ENCODE measurements around the gene BIRC7. TPM values are rescaled to one million over a fixed set of nuclear protein-coding genes. Genes with fewer than 3 reads are reported as not detected.
"Not testable (repeated sequence)": the region's sequence is repeated elsewhere in the genome, so short reads cannot be mapped to it uniquely, and the experiment has no call there.

BIRC7 gene
- total and polyA plus RNA-seq, 8 donors, result 0.09 TPM; not detected in 7

- no peak for ATAC-seq
- intact Hi-C loops (cut with DNase I), result no loop called here
- Histone ChIP-seq H3K27me3 (peaks cover 0 to 16% (median 0%) of the 10 kb centered on the region in 4 donors), H3K9me3 (no peaks in the 10 kb centered on the region), H3K27ac (no peak overlapping the region), H3K36me3 (no peaks in the 10 kb centered on the region), H3K4me1 (no peaks in the 10 kb centered on the region), H3K4me3 (no peak overlapping the region)
- FAIRE-seq, result no peak
- DNase-seq, result no peak
- no peak for TF ChIP-seq CTCF (IDR thresholded peaks at IDR 0.05)
- 41 to 53% methylated on average over 23 to 24 of the region's 24 CpGs for WGBS, 2 donors
Measured at GRCh38 chr20:63247671-63248228, 12.0 kb downstream of the BIRC7 start.

- intact Hi-C loops (cut with DNase I), result no loop called here
- DNase-seq, result no peak
- ATAC-seq, result no peak
Measured at GRCh38 chr20:63248835-63249591, 13.3 kb downstream of the BIRC7 start.

GRCh38 chr20:63249891-63250290 is 14.2 kb downstream of the BIRC7 start:
- no peak for ATAC-seq
- intact Hi-C loops (cut with DNase I), result no loop called here
- peaks cover 0 to 26% (median 5%) of the 10 kb centered on the region in 4 donors for H3K27me3 ChIP-seq
- no peak for TF ChIP-seq CTCF (IDR thresholded peaks at IDR 0.05)
- FAIRE-seq, result no peak
- no peaks in the 10 kb centered on the region for H3K9me3 ChIP-seq
- WGBS, 2 donors, result 77 to 90% methylated on average over 15 of the region's 15 CpGs
- H3K27ac ChIP-seq, result no peak overlapping the region
- DNase-seq, result no peak
- H3K4me1 ChIP-seq, result peaks cover 0 to 8% (median 0%) of the 10 kb centered on the region in 3 donors
- no peaks in the 10 kb centered on the region for H3K36me3 ChIP-seq
- no peak overlapping the region for H3K4me3 ChIP-seq

More at GRCh38 chr20:63248835-63249591, 13.3 kb downstream of the BIRC7 start:
- Histone ChIP-seq H3K27me3 (peaks cover 0 to 21% (median 3%) of the 10 kb centered on the region in 4 donors), H3K36me3 (no peaks in the 10 kb centered on the region), H3K4me3 (no peak overlapping the region), H3K27ac (no peak overlapping the region), H3K4me1 (peaks cover 0 to 8% (median 0%) of the 10 kb centered on the region in 3 donors), H3K9me3 (no peaks in the 10 kb centered on the region)
- WGBS, 2 donors, result 50 to 56% methylated on average over 25 of the region's 25 CpGs
- FAIRE-seq, result no peak
- TF ChIP-seq CTCF (IDR thresholded peaks at IDR 0.05), result no peak

- H3K4me1 ChIP-seq; intact Hi-C loops (cut with DNase I); FAIRE-seq; H3K27ac ChIP-seq; H3K36me3 ChIP-seq; DNase-seq; H3K9me3 ChIP-seq; ATAC-seq; H3K4me3 ChIP-seq: not testable (repeated sequence)
- 25% methylated on average over 11 to 12 of the region's 14 CpGs for WGBS, 2 donors
- H3K27me3 ChIP-seq, result peaks cover 0 to 29% (median 10%) of the 10 kb centered on the region in 4 donors
Measured at GRCh38 chr20:63251350-63251749, 15.6 kb downstream of the BIRC7 start.

GRCh38 chr20:63252284-63252711 is 16.6 kb downstream of the BIRC7 start:
- Histone ChIP-seq H3K27me3 (peaks cover 0 to 29% (median 10%) of the 10 kb centered on the region in 4 donors), H3K36me3 (no peaks in the 10 kb centered on the region), H3K27ac (no peak overlapping the region), H3K9me3 (no peaks in the 10 kb centered on the region), H3K4me1 (peaks cover 0 to 8% (median 0%) of the 10 kb centered on the region in 3 donors), H3K4me3 (no peak overlapping the region)
- DNase-seq, result no peak
- WGBS, 2 donors, result 45 to 60% methylated on average over 8 of the region's 8 CpGs
- no peak for TF ChIP-seq CTCF (IDR thresholded peaks at IDR 0.05)
- ATAC-seq, result no peak
- no peak for FAIRE-seq
- intact Hi-C loops (cut with DNase I), result no loop called here

Data from pancreas (tissue), 10 donors.